GM06990 (cell line): Measurements from ENCODE around the gene ADSS1.

Experiments
- DNase-seq: peaks from one replicate; pipeline ENCODE4 v3.0.0-alpha.2; 2011; ENCODE audit not compliant: insufficient read length; ENCODE audit errors: extremely low read depth
- H3K27me3 ChIP-seq: replicated peaks from 2 replicates; pipeline ENCODE4 v1.6.0; 2011; ENCODE audit warnings: low read length; ENCODE audit not compliant: control insufficient read depth, insufficient read depth
- H3K36me3 ChIP-seq: 2 replicates; pipeline ENCODE4 v1.5.1; 2011; ENCODE audit warnings: low read length; ENCODE audit not compliant: control insufficient read depth, insufficient read depth
- H3K4me3 ChIP-seq: replicated peaks from 2 replicates; pipeline ENCODE4 v1.5.1; 2011; ENCODE audit warnings: low read depth, mild to moderate bottlenecking, control low read depth, low read length
- TF ChIP-seq, protein P1 (sequence below): IDR thresholded peaks from 2 replicates; pipeline ENCODE4 v1.5.1; 2011; ENCODE audit warnings: low read length, control low read depth, mild to moderate bottlenecking, inconsistent platforms; ENCODE audit not compliant: insufficient read depth, poor library complexity, severe bottlenecking

ADSS1 gene

DNA sequence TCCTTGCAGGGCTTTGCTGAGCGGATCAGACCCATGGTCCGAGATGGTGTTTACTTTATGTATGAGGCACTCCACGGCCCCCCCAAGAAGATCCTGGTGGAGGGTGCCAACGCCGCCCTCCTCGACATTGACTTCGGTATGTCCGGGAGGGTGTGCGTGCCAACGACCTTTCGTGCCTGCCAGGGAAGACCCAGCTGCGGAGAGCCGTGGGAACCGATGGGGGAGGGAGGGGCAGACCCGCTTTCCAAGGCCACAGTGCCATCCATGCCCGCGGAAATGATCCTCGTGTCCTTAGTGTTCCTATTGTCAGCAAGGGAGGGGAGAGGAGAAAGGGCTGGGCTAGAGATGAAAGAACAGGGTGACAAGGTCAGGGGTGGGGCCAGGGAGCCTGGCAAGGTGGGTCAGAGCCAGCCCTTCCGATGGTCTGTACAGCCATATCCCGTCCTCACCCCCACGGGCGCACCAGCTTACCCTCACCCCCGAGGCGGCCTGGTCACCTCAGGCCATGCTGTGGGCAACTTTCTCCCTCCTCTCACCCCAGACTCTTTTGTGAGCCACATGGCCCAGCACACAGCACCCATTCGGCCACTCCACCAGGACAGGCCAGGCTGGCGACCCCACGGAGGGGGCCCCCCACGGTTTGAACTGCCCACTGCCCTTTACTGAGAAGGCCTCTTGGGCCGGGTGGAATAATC lies 17.2 kb downstream of the ADSS1 start:
- Histone ChIP-seq H3K4me3 (no peak overlapping the region), H3K36me3 (no peaks in the 10 kb centered on the region), H3K27me3 (no peaks in the 10 kb centered on the region)
- TF ChIP-seq, protein P1, sequence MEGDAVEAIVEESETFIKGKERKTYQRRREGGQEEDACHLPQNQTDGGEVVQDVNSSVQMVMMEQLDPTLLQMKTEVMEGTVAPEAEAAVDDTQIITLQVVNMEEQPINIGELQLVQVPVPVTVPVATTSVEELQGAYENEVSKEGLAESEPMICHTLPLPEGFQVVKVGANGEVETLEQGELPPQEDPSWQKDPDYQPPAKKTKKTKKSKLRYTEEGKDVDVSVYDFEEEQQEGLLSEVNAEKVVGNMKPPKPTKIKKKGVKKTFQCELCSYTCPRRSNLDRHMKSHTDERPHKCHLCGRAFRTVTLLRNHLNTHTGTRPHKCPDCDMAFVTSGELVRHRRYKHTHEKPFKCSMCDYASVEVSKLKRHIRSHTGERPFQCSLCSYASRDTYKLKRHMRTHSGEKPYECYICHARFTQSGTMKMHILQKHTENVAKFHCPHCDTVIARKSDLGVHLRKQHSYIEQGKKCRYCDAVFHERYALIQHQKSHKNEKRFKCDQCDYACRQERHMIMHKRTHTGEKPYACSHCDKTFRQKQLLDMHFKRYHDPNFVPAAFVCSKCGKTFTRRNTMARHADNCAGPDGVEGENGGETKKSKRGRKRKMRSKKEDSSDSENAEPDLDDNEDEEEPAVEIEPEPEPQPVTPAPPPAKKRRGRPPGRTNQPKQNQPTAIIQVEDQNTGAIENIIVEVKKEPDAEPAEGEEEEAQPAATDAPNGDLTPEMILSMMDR: no peak
- no peak for DNase-seq

DNA sequence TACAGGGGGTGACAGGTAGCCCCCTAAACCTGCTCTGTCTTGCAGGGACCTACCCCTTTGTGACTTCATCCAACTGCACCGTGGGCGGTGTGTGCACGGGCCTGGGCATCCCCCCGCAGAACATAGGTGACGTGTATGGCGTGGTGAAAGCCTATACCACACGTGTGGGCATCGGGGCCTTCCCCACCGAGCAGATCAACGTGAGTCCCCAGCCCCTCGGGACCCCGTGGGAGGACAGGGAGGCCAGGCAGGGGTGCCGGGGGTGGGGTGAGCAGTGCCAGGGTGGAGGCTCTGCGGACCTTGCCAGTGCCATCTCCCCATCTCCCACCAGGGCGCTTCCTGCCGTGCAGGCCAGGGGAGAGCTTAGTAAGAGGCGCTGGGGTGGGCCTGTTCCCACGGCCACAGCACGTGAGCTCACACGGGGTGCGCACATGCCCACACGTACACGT lies 17.8 kb downstream of the ADSS1 start:
- TF ChIP-seq, protein P1: no peak
- Histone ChIP-seq H3K4me3 (no peak overlapping the region), H3K27me3 (no peaks in the 10 kb centered on the region), H3K36me3 (no peaks in the 10 kb centered on the region)
- no peak for DNase-seq

DNA sequence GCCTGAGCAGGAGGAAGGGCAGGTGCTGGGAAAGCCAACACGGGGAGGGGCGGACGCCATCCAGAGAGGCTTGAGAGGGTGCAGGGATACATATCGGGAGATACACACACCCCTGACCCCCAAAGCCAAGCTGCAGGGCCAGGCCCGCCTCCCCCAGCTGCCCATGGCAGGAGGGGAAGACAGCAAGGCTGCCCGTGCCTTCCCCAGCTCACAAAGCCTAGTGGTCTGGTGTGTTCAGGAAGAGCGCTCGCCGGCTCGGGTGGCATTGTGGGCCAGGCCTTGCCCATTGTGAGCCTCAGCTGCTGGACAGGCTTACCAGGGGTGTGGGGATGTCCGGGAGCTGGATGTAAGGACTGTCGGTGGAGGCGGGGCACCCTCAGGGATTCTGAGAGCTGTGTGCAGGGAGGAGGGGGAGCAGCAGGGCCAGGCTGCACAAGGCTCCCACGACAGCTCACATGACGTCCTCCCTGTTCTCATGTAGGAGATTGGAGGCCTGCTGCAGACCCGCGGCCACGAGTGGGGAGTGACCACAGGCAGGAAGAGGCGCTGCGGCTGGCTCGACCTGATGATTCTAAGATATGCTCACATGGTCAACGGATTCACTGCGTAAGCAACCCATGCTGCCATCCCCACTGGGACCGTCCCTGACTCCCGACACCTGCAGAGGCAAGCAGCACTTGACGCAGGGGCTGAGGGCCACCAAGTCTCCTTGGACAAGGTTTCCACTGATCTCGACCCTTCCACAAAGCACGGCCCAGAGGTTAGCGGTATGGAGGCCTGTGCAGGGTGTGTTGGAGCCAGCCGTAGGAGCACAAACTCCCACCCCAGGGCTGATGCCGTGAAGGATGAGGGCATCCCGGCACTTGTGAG lies 18.8 kb downstream of the ADSS1 start:
- DNase-seq: no peak
- Histone ChIP-seq H3K4me3 (no peak overlapping the region), H3K27me3 (no peaks in the 10 kb centered on the region), H3K36me3 (no peaks in the 10 kb centered on the region)
- TF ChIP-seq, protein P1: no peak

DNA sequence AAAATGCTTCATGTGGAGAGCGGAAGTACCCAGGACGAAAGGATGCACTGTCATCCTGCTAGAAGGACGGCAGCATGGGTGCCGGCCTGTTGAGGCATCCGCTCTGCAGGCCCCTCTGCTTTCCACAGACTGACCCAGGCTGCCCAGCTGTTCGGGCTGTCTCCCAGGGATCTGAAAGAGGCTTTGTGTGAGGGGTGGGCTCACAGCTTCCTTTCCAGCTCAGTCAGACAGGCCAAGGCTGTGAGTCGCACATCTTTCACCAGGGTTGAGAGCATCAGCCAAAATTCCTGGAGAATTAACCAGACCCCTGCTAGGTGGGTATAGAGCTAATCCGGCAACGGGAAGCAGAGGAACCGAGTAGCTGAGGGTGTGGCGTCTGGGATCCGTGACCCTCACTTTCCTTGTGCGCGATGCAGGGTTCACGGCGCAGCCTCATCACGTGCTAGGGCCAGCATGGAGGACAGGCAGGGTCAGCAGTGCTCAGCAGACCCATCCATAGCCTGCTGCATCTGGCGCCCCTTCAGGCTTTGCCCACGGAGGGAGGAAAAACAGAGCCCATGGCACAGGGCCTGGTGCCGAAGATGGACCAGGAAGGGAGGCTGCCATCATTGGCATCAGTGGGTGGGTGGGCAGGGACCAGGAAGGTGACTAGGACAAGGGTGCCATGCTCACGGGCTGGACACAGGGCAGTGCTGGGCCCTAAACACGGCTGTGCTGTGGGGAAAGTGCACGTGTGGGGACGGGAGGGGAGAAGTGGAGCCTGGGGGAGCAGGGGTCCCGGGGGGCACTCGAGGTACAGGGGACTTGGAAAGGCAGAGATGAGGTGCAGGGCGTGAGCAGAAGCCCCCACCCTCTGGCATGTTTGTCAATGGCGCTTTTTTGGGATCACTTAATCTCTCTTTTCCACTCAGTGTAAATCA lies 19.7 kb downstream of the ADSS1 start:
- no peak for DNase-seq
- Histone ChIP-seq H3K27me3 (no peaks in the 10 kb centered on the region), H3K36me3 (no peaks in the 10 kb centered on the region), H3K4me3 (no peak overlapping the region)
- TF ChIP-seq, protein P1: no peak

DNA sequence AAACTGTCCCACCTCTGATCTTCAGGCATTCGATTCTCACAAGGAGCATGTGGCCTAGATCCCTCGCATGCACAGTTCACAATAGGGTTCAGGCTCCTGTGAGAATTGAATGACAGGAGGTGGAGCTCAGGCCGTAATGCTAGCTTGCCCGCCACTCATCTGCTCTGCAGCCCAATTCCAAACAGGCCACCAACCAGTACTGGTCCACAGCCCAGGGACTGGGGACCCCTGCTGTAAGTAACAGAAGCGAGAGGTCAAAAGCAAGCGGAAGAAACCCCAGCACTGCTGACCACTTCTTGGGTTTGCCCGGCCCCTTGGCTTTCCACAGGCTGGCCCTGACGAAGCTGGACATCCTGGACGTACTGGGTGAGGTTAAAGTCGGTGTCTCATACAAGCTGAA lies 20.5 kb downstream of the ADSS1 start:
- no peaks in the 10 kb centered on the region for H3K36me3 ChIP-seq
- H3K27me3 ChIP-seq: no peaks in the 10 kb centered on the region
- TF ChIP-seq, protein P1: no peak
- no peak overlapping the region for H3K4me3 ChIP-seq
- no peak for DNase-seq
